SU-DHL-6 (cell line): ENCODE measurements around the gene FANCC.

Source experiments
- H2AFZ ChIP-seq: fragments of 200-600 bp; sonication (generic); 2 replicates; pipeline ENCODE4 v1.6.1; 2014; ENCODE audit warnings: low read depth, mild to moderate bottlenecking, moderate library complexity, mixed read lengths, antibody characterized with exemption, low read length; ENCODE audit not compliant: severe bottlenecking
- H3F3A ChIP-seq: fragments of 200-600 bp; shearing (Covaris generic); 2 replicates; pipeline ENCODE4 v1.6.0; 2016; ENCODE audit warnings: antibody characterized with exemption, mild to moderate bottlenecking; ENCODE audit not compliant: insufficient read depth
- H3K27ac ChIP-seq: fragments of 200-600 bp; sonication (generic); 2 replicates; pipeline ENCODE4 v1.5.1; 2016; ENCODE audit warnings: low read depth, mild to moderate bottlenecking, low read length, moderate library complexity, mixed read lengths
- H3K27me3 ChIP-seq: fragments of 200-600 bp; sonication (generic), shearing (Covaris generic); 2 replicates; pipeline ENCODE4 v1.6.0; 2014; ENCODE audit warnings: mild to moderate bottlenecking, low read length
- H3K36me3 ChIP-seq: fragments of 200-600 bp; sonication (generic); 2 replicates; pipeline ENCODE4 v1.6.1; 2014; ENCODE audit warnings: mild to moderate bottlenecking, low read length, mixed read lengths
- H3K4me2 ChIP-seq: fragments of 300-600, 200-600 bp; shearing (Covaris generic), sonication (generic); 2 replicates; pipeline ENCODE4 v1.6.0; 2014; ENCODE audit warnings: low read length, low read depth, mild to moderate bottlenecking; ENCODE audit not compliant: poor library complexity, severe bottlenecking
- H3K4me3 ChIP-seq: fragments of 200-600 bp; sonication (generic); 2 replicates; pipeline ENCODE4 v1.5.1; 2014; ENCODE audit warnings: antibody characterized with exemption, low read length, mild to moderate bottlenecking, mixed read lengths; ENCODE audit not compliant: insufficient read depth, poor library complexity, severe bottlenecking
- H3K79me2 ChIP-seq: fragments of 200-600 bp; sonication (generic); 2 replicates; pipeline ENCODE4 v1.6.1; 2014; ENCODE audit warnings: mild to moderate bottlenecking, low read length, moderate library complexity; ENCODE audit not compliant: insufficient read depth
- H3K9ac ChIP-seq: fragments of 200-600 bp; sonication (generic); 2 replicates; pipeline ENCODE4 v1.7.0; 2014; ENCODE audit warnings: mild to moderate bottlenecking, low read length
- H3K9me2 ChIP-seq: fragments of 200-600 bp; sonication (generic); replicated peaks from 2 replicates; pipeline ENCODE4 v1.6.1; 2014; ENCODE audit warnings: low read length; ENCODE audit not compliant: insufficient read depth
- H3K9me3 ChIP-seq: fragments of 200-600 bp; sonication (generic); 2 replicates; pipeline ENCODE4 v1.6.1; 2014; ENCODE audit warnings: low read length, mixed read lengths; ENCODE audit not compliant: insufficient read depth
- H4K20me1 ChIP-seq: fragments of 200-600 bp; sonication (generic); 2 replicates; pipeline ENCODE4 v1.6.1; 2014; ENCODE audit warnings: low read depth, mild to moderate bottlenecking, antibody characterized with exemption, low read length, moderate library complexity, mixed read lengths
- CTCF ChIP-seq: fragments of 200-600 bp; sonication (generic); IDR thresholded peaks from one replicate; pipeline ENCODE4 v1.5.1; 2017; ENCODE audit warnings: antibody characterized with exemption, mild to moderate bottlenecking, low read length, moderate library complexity; ENCODE audit not compliant: insufficient read depth, poor library complexity, severe bottlenecking
- EZH2phosphoT487 ChIP-seq: fragments of 200-600 bp; sonication (generic), shearing (Covaris generic); conservative IDR thresholded peaks from 2 replicates; pipeline ENCODE4 v1.6.1; 2018; ENCODE audit warnings: mild to moderate bottlenecking, antibody characterized with exemption, low read length, moderate library complexity, mixed read lengths

The FANCC gene

GRCh38 chr9:95070549-95071021 is 246.9 kb downstream of the FANCC start:
- Histone ChIP-seq H3K36me3 (no peaks in the 10 kb centered on the region), H3K27ac (no peak overlapping the region), H3K9me2 (no peaks in the 10 kb centered on the region), H3K9me3 (no peaks in the 10 kb centered on the region), H3F3A (no peaks in the 10 kb centered on the region), H3K4me3 (no peak overlapping the region), H3K9ac (no peak overlapping the region), H3K27me3 (no peaks in the 10 kb centered on the region), H2AFZ (no peak overlapping the region), H3K79me2 (no peaks in the 10 kb centered on the region), H3K4me2 (no peak overlapping the region), H4K20me1 (no peaks in the 10 kb centered on the region)
- TF ChIP-seq CTCF (no peak), EZH2phosphoT487 (no peak)

GRCh38 chr9:95067897-95068296 is 249.6 kb downstream of the FANCC start:
- Histone ChIP-seq H3K9ac (no peak overlapping the region), H3K9me3 (no peaks in the 10 kb centered on the region), H3K27ac (no peak overlapping the region), H3K9me2 (no peaks in the 10 kb centered on the region), H3K36me3 (no peaks in the 10 kb centered on the region), H3K79me2 (no peaks in the 10 kb centered on the region), H2AFZ (no peak overlapping the region), H3K27me3 (no peaks in the 10 kb centered on the region), H3F3A (no peaks in the 10 kb centered on the region), H4K20me1 (no peaks in the 10 kb centered on the region), H3K4me3 (no peak overlapping the region), H3K4me2 (no peak overlapping the region)
- TF ChIP-seq EZH2phosphoT487 (no peak), CTCF (no peak)

- Histone ChIP-seq H2AFZ (no peak overlapping the region), H3K27ac (no peak overlapping the region), H3K9me2 (no peaks in the 10 kb centered on the region), H3K4me2 (no peak overlapping the region), H4K20me1 (no peaks in the 10 kb centered on the region), H3K4me3 (no peak overlapping the region), H3K9me3 (no peaks in the 10 kb centered on the region), H3K79me2 (no peaks in the 10 kb centered on the region), H3F3A (no peaks in the 10 kb centered on the region), H3K9ac (no peak overlapping the region), H3K36me3 (no peaks in the 10 kb centered on the region), H3K27me3 (no peaks in the 10 kb centered on the region)
- TF ChIP-seq CTCF: no peak
- TF ChIP-seq EZH2phosphoT487: no peak
Observed at GRCh38 chr9:95067057-95067456, 250.5 kb downstream of the FANCC start.
